ENCODE measurements around the gene EHD4. TPM values are rescaled to one million over a fixed set of nuclear protein-coding genes. Genes with fewer than 3 reads are reported as not detected.

Gene EHD4
- polyA plus RNA-seq, 1 of the 3 experiments (the other 2 are of a cell fraction), result 17.5 TPM

GRCh38 chr15:42007386-42007785 is 35.0 kb upstream of the EHD4 start:
- CTCF ChIA-PET, result interaction anchor here (0.6 to 4.8 kb wide), 2 partner anchors 18 kb away, joined by 3 to 21 read pairs; no protein-coding TSS in a partner anchor
- Histone ChIP-seq H3K9me3 (no peaks in the 10 kb centered on the region), H3F3A (replicated peaks; ENCODE audit: insufficient read depth) (no peaks in the 10 kb centered on the region), H3K4me2 (no peak overlapping the region), H3K27ac (ENCODE audit: low read depth in 2 of 2, low read length in 1 of 2) (no peak overlapping the region), H4K20me1 (ENCODE audit: insufficient read depth) (no peaks in the 10 kb centered on the region), H3K9me2 (no peaks in the 10 kb centered on the region), H3K4me1 (ENCODE audit: control insufficient read depth in 1 of 2, insufficient read depth in 2 of 2, low read depth in 1 of 2, low read length in 1 of 2) (no peaks in the 10 kb centered on the region), H3K36me3 (replicated peaks in 1 of 2; ENCODE audit: control insufficient read depth in 1 of 2, insufficient read depth in 2 of 2, low read length in 1 of 2) (no peaks in the 10 kb centered on the region), H3K4me3 (ENCODE audit: low read depth in 2 of 2, low read length in 1 of 2) (no peak overlapping the region), H3K9ac (no peak overlapping the region), H2AFZ (ENCODE audit: low read depth) (no peak overlapping the region), H3K27me3 (ENCODE audit: insufficient read depth) (no peaks in the 10 kb centered on the region; the same call in 1 of the 2 replicates), H3K79me2 (ENCODE audit: insufficient read depth) (no peaks in the 10 kb centered on the region)
- POLR2A ChIA-PET, result no interaction called here
- no peak for DNase-seq
- WGBS (ENCODE audit: low lambda C conversion rate), result 0% methylated on average over 1 of the region's 1 CpG
- TF ChIP-seq NFIC (IDR thresholded peaks at IDR 0.05; ENCODE audit: borderline replicate concordance) (no peak), ELF1 (IDR thresholded peaks at IDR 0.05) (no peak)

GRCh38 chr15:42002333-42002732 is 30.0 kb upstream of the EHD4 start:
- no peaks in the 10 kb centered on the region for H4K20me1 ChIP-seq (ENCODE audit: insufficient read depth)
- no peaks in the 10 kb centered on the region for H3K36me3 ChIP-seq (replicated peaks in 1 of 2; ENCODE audit: control insufficient read depth in 1 of 2, insufficient read depth in 2 of 2, low read length in 1 of 2)
- 64% methylated on average over 5 of the region's 6 CpGs for WGBS (ENCODE audit: low lambda C conversion rate)
- H3K79me2 ChIP-seq (ENCODE audit: insufficient read depth), result no peaks in the 10 kb centered on the region
- H3K9me3 ChIP-seq, result no peaks in the 10 kb centered on the region
- no peak overlapping the region for H3K27ac ChIP-seq (ENCODE audit: low read depth in 2 of 2, low read length in 1 of 2)
- no peak overlapping the region for H2AFZ ChIP-seq (ENCODE audit: low read depth)
- ChIA-PET POLR2A (no interaction called here), CTCF (interaction anchor here (1.1 to 2.4 kb wide), 6 partner anchors 11 to 57 kb away, joined by 3 to 15 read pairs (median 4); no protein-coding TSS in a partner anchor)
- no peaks in the 10 kb centered on the region for H3K9me2 ChIP-seq
- no peak overlapping the region for H3K4me3 ChIP-seq (ENCODE audit: low read depth in 2 of 2, low read length in 1 of 2)
- peaks cover 10% of the 10 kb centered on the region for H3K27me3 ChIP-seq (ENCODE audit: insufficient read depth)
- no peaks in the 10 kb centered on the region for H3K4me1 ChIP-seq (ENCODE audit: control insufficient read depth in 1 of 2, insufficient read depth in 2 of 2, low read depth in 1 of 2, low read length in 1 of 2)
- H3K9ac ChIP-seq, result no peak overlapping the region
- no peak overlapping the region for H3K4me2 ChIP-seq
- TF ChIP-seq RCOR1 (IDR thresholded peaks at IDR 0.05; ENCODE audit: low read length) (no peak), NFIC (IDR thresholded peaks at IDR 0.05; ENCODE audit: borderline replicate concordance) (no peak), MAX (IDR thresholded peaks at IDR 0.05; ENCODE audit: low read depth) (no peak), MEF2A (IDR thresholded peaks at IDR 0.05; ENCODE audit: borderline replicate concordance, low read depth) (no peak), NRF1 (IDR thresholded peaks at IDR 0.05; ENCODE audit: low read depth, low read length) (no peak), GABPA (IDR thresholded peaks at IDR 0.05; ENCODE audit: low read depth) (no peak), EZH2phosphoT487 (IDR thresholded peaks at IDR 0.05; ENCODE audit: borderline replicate concordance, low read depth) (no peak), EP300 (IDR thresholded peaks at IDR 0.05; ENCODE audit: borderline replicate concordance in 1 of 2, low read depth in 1 of 2, low read length in 1 of 2) (no peak), SMC3 (IDR thresholded peaks at IDR 0.05; ENCODE audit: low read depth, low read length) (no peak)
- TF ChIP-seq, protein P1, sequence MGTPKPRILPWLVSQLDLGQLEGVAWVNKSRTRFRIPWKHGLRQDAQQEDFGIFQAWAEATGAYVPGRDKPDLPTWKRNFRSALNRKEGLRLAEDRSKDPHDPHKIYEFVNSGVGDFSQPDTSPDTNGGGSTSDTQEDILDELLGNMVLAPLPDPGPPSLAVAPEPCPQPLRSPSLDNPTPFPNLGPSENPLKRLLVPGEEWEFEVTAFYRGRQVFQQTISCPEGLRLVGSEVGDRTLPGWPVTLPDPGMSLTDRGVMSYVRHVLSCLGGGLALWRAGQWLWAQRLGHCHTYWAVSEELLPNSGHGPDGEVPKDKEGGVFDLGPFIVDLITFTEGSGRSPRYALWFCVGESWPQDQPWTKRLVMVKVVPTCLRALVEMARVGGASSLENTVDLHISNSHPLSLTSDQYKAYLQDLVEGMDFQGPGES (IDR thresholded peaks at IDR 0.05; ENCODE audit: low read depth, low read length), result no peak
- DNase-seq, result no peak
- no peaks in the 10 kb centered on the region for H3F3A ChIP-seq (replicated peaks; ENCODE audit: insufficient read depth)

DNA sequence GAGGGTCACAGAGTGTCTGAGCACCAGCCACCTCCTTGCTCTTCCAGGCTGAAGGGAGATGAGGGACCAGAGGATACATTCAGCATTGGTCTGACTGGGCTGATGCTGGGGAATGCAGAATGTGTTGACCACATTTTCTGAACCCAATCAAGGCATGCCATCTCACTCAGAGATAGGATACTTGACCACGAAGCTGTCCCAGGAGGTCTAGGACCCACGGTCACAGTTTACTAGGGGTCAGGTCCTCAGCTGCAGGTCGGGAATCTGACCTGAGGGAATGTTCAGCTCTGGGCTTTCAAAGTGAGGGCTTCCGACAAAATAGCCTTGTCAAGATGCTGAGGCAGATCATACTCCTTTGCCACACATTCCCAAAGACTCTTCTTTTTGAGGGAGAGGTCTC is 28.9 kb upstream of the EHD4 start:
- CTCF ChIA-PET, result interaction anchor here (0.7 to 2.2 kb wide), 9 partner anchors 10 to 137 kb away, joined by 3 to 9 read pairs (median 3); no protein-coding TSS in a partner anchor
- 27% methylated on average over 4 of the region's 4 CpGs for WGBS (ENCODE audit: low lambda C conversion rate)

More for the DNA sequence above, 28.9 kb upstream of the EHD4 start:
- POLR2A ChIA-PET, result interaction anchor here (0.6 kb wide), 1 partner anchor 327 kb away, joined by 3 read pairs; no protein-coding TSS in a partner anchor
- no peaks in the 10 kb centered on the region for H3K4me1 ChIP-seq (ENCODE audit: control insufficient read depth in 1 of 2, insufficient read depth in 2 of 2, low read depth in 1 of 2, low read length in 1 of 2)
- H3K27ac ChIP-seq (ENCODE audit: low read depth in 2 of 2, low read length in 1 of 2), result no peak overlapping the region
- H3K9ac ChIP-seq, result no peak overlapping the region
- H3K4me3 ChIP-seq (ENCODE audit: low read depth in 2 of 2, low read length in 1 of 2), result no peak overlapping the region
- no peaks in the 10 kb centered on the region for H4K20me1 ChIP-seq (ENCODE audit: insufficient read depth)
- H3F3A ChIP-seq (replicated peaks; ENCODE audit: insufficient read depth), result no peaks in the 10 kb centered on the region
- H3K9me3 ChIP-seq, result no peaks in the 10 kb centered on the region
- no peak overlapping the region for H3K4me2 ChIP-seq
- no peak overlapping the region for H2AFZ ChIP-seq (ENCODE audit: low read depth)
- peaks cover 10% of the 10 kb centered on the region for H3K27me3 ChIP-seq (ENCODE audit: insufficient read depth)
- no peaks in the 10 kb centered on the region for H3K9me2 ChIP-seq
- H3K79me2 ChIP-seq (ENCODE audit: insufficient read depth), result no peaks in the 10 kb centered on the region
- DNase-seq, result no peak
- TF ChIP-seq SMC3 (IDR thresholded peaks at IDR 0.05; ENCODE audit: low read depth, low read length) (no peak), MAX (IDR thresholded peaks at IDR 0.05; ENCODE audit: low read depth) (no peak), RXRA (IDR thresholded peaks at IDR 0.05; ENCODE audit: borderline replicate concordance, low read depth) (no peak), FOSL2 (IDR thresholded peaks at IDR 0.05; ENCODE audit: borderline replicate concordance, low read depth) (no peak), CHD2 (IDR thresholded peaks at IDR 0.05; ENCODE audit: low read length, partially characterized antibody) (no peak), TEAD4 (IDR thresholded peaks at IDR 0.05; ENCODE audit: borderline replicate concordance, insufficient read depth) (no peak), EP300 (IDR thresholded peaks at IDR 0.05; ENCODE audit: borderline replicate concordance in 1 of 2, low read depth in 1 of 2, low read length in 1 of 2) (no peak), YY1 (IDR thresholded peaks at IDR 0.05; ENCODE audit: low read depth) (no peak), MXI1 (IDR thresholded peaks at IDR 0.05; ENCODE audit: low read depth, low read length) (no peak), TCF12 (IDR thresholded peaks at IDR 0.05) (no peak)
- TF ChIP-seq, protein P1 (IDR thresholded peaks at IDR 0.05; ENCODE audit: low read depth, low read length), result no peak
- no peaks in the 10 kb centered on the region for H3K36me3 ChIP-seq (replicated peaks in 1 of 2; ENCODE audit: control insufficient read depth in 1 of 2, insufficient read depth in 2 of 2, low read length in 1 of 2)

Data from SK-N-SH (cell line).